IPS DF 19.7 (cell line): Measurements from ENCODE around the gene CRACR2A.

Experiments
- DNase-seq: peaks from one replicate; pipeline ENCODE4 v3.0.0-alpha.2; 2013; ENCODE audit warnings: low read depth, low spot score

Gene CRACR2A

GRCh38 chr12:3726456-3726855 lies 26.5 kb downstream of the CRACR2A start:
- no peak for DNase-seq

GRCh38 chr12:3725388-3726115 lies 27.4 kb downstream of the CRACR2A start:
- DNase-seq = no peak

GRCh38 chr12:3723916-3724805 lies 28.7 kb downstream of the CRACR2A start:
- DNase-seq = no peak

- no peak for DNase-seq
Observed at GRCh38 chr12:3722368-3722767, 30.5 kb downstream of the CRACR2A start.

- no peak for DNase-seq
Observed at GRCh38 chr12:3720772-3721171, 32.1 kb downstream of the CRACR2A start.

GRCh38 chr12:3718100-3718499 lies 34.8 kb downstream of the CRACR2A start:
- DNase-seq = no peak

- DNase-seq = no peak
Observed at GRCh38 chr12:3717283-3717898, 35.5 kb downstream of the CRACR2A start.

GRCh38 chr12:3715999-3716398 lies 36.9 kb downstream of the CRACR2A start:
- no peak for DNase-seq

GRCh38 chr12:3713947-3714346 lies 39.0 kb downstream of the CRACR2A start:
- DNase-seq = no peak

- no peak for DNase-seq
Observed at GRCh38 chr12:3713483-3713882, 39.4 kb downstream of the CRACR2A start.

GRCh38 chr12:3712209-3712992 lies 40.5 kb downstream of the CRACR2A start:
- DNase-seq = no peak

GRCh38 chr12:3705354-3705675 lies 47.6 kb downstream of the CRACR2A start:
- no peak for DNase-seq

- DNase-seq = no peak
Observed at GRCh38 chr12:3704512-3705353, 48.2 kb downstream of the CRACR2A start.

- DNase-seq = no peak
Observed at GRCh38 chr12:3700861-3701260, 52.0 kb downstream of the CRACR2A start.

- no peak for DNase-seq
Observed at GRCh38 chr12:3698218-3698974, 54.5 kb downstream of the CRACR2A start.

GRCh38 chr12:3697311-3697870 lies 55.5 kb downstream of the CRACR2A start:
- DNase-seq = no peak

GRCh38 chr12:3694673-3695072 lies 58.2 kb downstream of the CRACR2A start:
- DNase-seq = no peak

- no peak for DNase-seq
Observed at GRCh38 chr12:3692616-3693365, 60.1 kb downstream of the CRACR2A start.

GRCh38 chr12:3686463-3686862 lies 66.4 kb downstream of the CRACR2A start:
- DNase-seq = no peak
